HepG2 (cell line): ENCODE results near the gene KAZN.

Experiments used
- CBX5 ChIP-seq: sonication (generic); formaldehyde crosslinking; IDR thresholded peaks from 2 replicates; pipeline ENCODE4 v1.4.0; 2020; ENCODE audit warnings: missing genetic modification reagents, borderline replicate concordance
- CTCF ChIP-seq: sonication (generic); formaldehyde crosslinking; IDR thresholded peaks from 2 replicates; pipeline ENCODE4 v1.5.0; 2020; ENCODE audit warnings: mild to moderate bottlenecking, missing genetic modification reagents, moderate library complexity
- EP300 ChIP-seq, 3 experiments: sonication (generic) in 1 of 3; formaldehyde crosslinking in 1 of 3; IDR thresholded peaks; 2 replicates each; pipeline versions ENCODE4 v1.5.1 to v1.6.1; 2011 to 2020; ENCODE audit warnings: low read depth in 2 of 3, low read length in 2 of 3, borderline replicate concordance in 1 of 3, improper control_type of control experiment in 1 of 3, mild to moderate bottlenecking in 1 of 3, missing genetic modification reagents in 1 of 3, moderate library complexity in 1 of 3
- HDAC2 ChIP-seq: sonication (generic); formaldehyde crosslinking; IDR thresholded peaks from 2 replicates; pipeline ENCODE4 v1.4.0; 2020; ENCODE audit warnings: missing genetic modification reagents
- HINFP ChIP-seq: sonication (generic); formaldehyde crosslinking; IDR thresholded peaks from 2 replicates; pipeline ENCODE4 v1.4.0; 2020; ENCODE audit warnings: low read depth, mild to moderate bottlenecking, missing genetic modification reagents
- NFRKB ChIP-seq: fragments of 450-650 bp; IDR thresholded peaks from 2 replicates; pipeline ENCODE4 v1.6.1; 2017
- RFX3 ChIP-seq: IDR thresholded peaks from 2 replicates; pipeline ENCODE4 v1.6.1; 2016; ENCODE audit warnings: missing biosample characterization, missing genetic modification reagents
- TEAD3 ChIP-seq: optimal IDR thresholded peaks from 2 replicates; pipeline ENCODE3; 2016; ENCODE audit warnings: borderline replicate concordance
- XRCC5 ChIP-seq: fragments of 200-400 bp; formaldehyde crosslinking; optimal IDR thresholded peaks from 2 replicates; pipeline ENCODE3; 2017; ENCODE audit warnings: mild to moderate bottlenecking, low read length
- ZKSCAN1 ChIP-seq: fragments of 150-350 bp; IDR thresholded peaks from 2 replicates; pipeline ENCODE4 v1.6.1; 2014; ENCODE audit warnings: low read length
- ZNF263 ChIP-seq: sonication (generic); formaldehyde crosslinking; IDR thresholded peaks from 2 replicates; pipeline ENCODE4 v1.4.0; 2020; ENCODE audit warnings: missing genetic modification reagents

GRCh38 chr1:15101801-15102200, 503.3 kb downstream of the KAZN start:
- no peak for TF ChIP-seq HINFP (CRISPR knock-in tag)
- TF ChIP-seq HDAC2 (CRISPR knock-in tag), result no peak
- no peak for TF ChIP-seq TEAD3 (CRISPR knock-in tag)
- no peak for TF ChIP-seq ZNF263 (CRISPR knock-in tag)
- no peak for TF ChIP-seq ZKSCAN1
- TF ChIP-seq NFRKB, result no peak
- TF ChIP-seq RFX3 (CRISPR knock-in tag), result no peak
- no peak for TF ChIP-seq XRCC5
- TF ChIP-seq EP300 (IDR thresholded peaks at IDR 0.05; ENCODE audit: low read depth in 2 of 2, low read length in 2 of 2), result no peak
- no peak for TF ChIP-seq EP300 (CRISPR knock-in tag; IDR thresholded peaks at IDR 0.05; ENCODE audit: borderline replicate concordance)
- TF ChIP-seq CTCF (CRISPR knock-in tag), result no peak
- no peak for TF ChIP-seq CBX5 (CRISPR knock-in tag)
